Activated naive CD8-positive, alpha-beta T cell (primary cell): ENCODE data around the gene PSMD1.

Source experiments
- H3K27ac Mint-ChIP-seq: one replicate; pipeline ENCODE4 v1.8.0; 2021; ENCODE audit warnings: mixed read lengths
- H3K27me3 Mint-ChIP-seq: one replicate; pipeline ENCODE4 v1.8.0; 2021; ENCODE audit warnings: mixed read lengths
- H3K36me3 Mint-ChIP-seq: one replicate; pipeline ENCODE4 v1.8.0; 2021; ENCODE audit warnings: mixed read lengths
- H3K4me1 Mint-ChIP-seq: one replicate; pipeline ENCODE4 v1.8.0; 2021; ENCODE audit warnings: low read depth, mixed read lengths
- H3K4me3 Mint-ChIP-seq: one replicate; pipeline ENCODE4 v1.8.0; 2021; ENCODE audit warnings: mild to moderate bottlenecking, mixed read lengths
- H3K9me3 Mint-ChIP-seq: one replicate; pipeline ENCODE4 v1.8.0; 2021; ENCODE audit warnings: low read depth, mixed read lengths

Gene PSMD1

DNA sequence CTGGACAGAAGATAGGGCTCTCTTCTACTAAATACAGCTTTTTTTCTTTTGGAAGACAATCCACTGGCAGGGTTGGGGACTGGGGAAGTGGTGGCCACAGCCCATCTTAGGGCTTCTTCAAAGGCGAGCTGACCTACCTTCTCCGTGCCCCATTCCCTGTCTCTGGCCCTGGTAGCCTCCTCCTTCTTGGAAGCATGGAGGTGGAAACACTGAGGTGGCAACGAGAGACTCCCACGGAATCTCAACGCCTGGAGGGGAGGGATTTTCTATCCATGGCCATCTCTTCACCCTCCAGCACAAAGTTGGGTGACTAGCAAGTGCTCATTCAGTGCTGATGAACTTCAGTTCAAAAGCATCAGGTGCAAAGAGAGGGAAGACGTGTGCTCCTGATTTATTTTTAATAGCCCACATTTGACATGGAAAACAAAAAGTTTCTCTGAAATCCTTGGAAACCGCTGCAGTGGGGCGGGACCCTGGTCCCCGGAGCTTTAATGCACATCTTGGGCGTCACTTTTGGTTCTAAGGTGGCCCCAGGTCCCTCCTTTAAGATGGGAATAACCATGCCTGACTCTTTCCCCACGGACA, 141.1 kb downstream of the PSMD1 start:
- Mint-ChIP-seq H3K9me3 (no peaks in the 10 kb centered on the region), H3K27me3 (peaks cover 2% of the 10 kb centered on the region), H3K27ac (peak overlapping the region; percentile 67), H3K4me1 (peaks cover 18% of the 10 kb centered on the region), H3K4me3 (peak overlapping the region; percentile 93), H3K36me3 (no peaks in the 10 kb centered on the region)

DNA sequence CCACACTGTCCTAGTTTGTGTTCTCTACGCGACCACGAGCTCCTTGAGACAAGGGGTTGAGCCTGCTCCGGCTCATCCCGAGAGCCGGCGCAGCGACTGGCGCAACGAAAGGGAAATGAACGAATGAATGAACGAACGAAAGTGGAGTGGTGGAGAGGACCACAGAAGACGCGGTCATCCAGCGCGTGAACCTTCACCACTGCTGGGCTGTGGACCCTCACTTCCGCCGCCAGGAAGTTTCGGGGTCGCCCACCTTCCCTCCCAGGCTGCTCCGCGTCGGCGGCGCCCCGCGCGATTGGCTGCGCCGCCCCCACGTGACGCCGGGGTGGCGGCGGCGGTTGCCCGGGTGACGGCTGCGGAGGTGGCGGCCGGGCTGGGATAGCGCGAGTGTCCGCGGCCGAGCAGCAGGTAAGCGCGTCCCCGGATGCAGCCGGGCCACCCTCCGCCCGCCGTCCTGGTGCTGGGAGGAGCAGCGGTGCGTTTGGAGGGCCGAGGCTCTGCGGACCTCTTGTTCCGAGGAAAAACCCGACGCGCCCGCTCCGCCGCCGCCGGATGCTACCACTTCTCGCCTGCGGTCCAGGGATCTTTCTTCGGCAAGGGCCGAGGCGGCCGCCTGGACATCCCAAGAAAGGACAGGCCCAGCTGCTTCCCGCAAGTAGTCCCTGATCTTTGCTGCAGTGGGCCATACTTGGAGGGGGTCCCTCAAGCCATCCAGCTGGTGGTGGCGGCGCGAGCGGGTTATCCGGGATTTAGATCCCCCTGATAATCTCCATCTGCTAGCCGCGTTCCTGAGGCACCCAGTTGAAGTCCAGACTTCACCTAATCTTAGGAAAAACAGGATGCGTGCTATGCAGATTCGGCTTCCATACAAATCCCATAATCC, 141.9 kb downstream of the PSMD1 start, which contains the start of gene ARMC9:
Gene ARMC9 (plus strand): TSS at position 341 of the 883 bp plus-strand sequence. CDS start 7,608 bp downstream, outside the sequence.
- Mint-ChIP-seq H3K27me3 (peaks cover 2% of the 10 kb centered on the region), H3K4me1 (peaks cover 18% of the 10 kb centered on the region), H3K27ac (peak within 1 kb of the TSS; percentile 67), H3K36me3 (no peaks in the 10 kb centered on the region), H3K4me3 (peak within 1 kb of the TSS; percentile 93), H3K9me3 (no peaks in the 10 kb centered on the region)

DNA sequence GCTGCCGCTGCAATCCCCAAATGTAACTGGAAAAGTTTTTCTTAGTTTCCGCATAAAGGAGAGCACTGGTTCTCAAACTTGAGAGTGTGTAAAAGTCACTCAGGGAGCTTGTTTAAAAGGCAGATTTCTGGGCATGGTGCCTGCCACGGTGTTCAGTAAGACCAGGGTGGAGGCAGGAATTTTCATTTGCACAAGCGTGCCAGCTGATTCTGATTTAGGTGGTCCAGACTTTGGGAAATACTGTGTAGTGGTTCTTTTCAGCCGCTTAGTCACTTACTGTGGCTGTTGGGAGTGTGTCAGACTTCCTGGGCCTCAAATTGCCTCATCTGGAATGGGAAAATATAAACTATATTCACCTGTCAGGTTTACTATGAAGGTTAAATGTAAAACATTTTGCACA, 142.6 kb downstream of the PSMD1 start:
- H3K27me3 Mint-ChIP-seq: peaks cover 2% of the 10 kb centered on the region
- no peaks in the 10 kb centered on the region for H3K36me3 Mint-ChIP-seq
- H3K27ac Mint-ChIP-seq: peak overlapping the region; percentile 58
- peaks cover 18% of the 10 kb centered on the region for H3K4me1 Mint-ChIP-seq
- H3K4me3 Mint-ChIP-seq: peak overlapping the region; percentile 88
- no peaks in the 10 kb centered on the region for H3K9me3 Mint-ChIP-seq

DNA sequence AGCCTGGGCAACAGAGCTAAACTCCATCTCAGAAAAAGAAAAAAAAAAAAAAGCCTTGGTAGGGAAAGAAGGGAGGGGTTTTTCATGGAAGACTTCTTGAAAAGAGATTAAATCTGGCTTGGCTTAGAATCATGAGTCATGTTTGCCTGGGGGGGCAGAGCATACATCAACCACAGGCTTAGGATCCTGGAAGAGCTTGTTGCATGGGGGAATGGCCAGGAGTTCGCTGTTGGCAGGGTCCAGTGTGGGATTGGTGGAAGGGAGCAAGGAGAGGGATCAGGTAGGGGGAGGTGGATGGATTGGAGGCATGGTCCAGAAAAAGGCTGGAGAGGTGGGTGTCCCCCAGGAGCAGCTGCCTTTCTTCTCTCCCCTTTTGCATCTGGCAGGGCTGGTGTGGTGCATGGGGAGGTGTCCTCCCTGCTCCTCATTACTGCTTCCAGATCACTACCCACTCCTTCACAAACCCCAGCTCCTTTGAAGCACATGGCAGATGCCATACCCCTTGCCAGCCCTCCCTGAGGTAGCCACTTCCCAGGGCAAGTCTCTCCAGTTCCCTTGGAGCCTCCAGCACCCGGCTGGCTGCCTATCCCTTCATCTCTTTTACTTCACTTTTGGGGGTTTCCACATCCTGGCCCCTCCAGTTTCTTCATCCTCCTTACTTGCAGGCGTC, 144.3 kb downstream of the PSMD1 start:
- Mint-ChIP-seq H3K9me3 (no peaks in the 10 kb centered on the region), H3K4me1 (peaks cover 18% of the 10 kb centered on the region), H3K27ac (no peak overlapping the region), H3K36me3 (no peaks in the 10 kb centered on the region), H3K27me3 (peaks cover 2% of the 10 kb centered on the region), H3K4me3 (peak overlapping the region; percentile 30)

DNA sequence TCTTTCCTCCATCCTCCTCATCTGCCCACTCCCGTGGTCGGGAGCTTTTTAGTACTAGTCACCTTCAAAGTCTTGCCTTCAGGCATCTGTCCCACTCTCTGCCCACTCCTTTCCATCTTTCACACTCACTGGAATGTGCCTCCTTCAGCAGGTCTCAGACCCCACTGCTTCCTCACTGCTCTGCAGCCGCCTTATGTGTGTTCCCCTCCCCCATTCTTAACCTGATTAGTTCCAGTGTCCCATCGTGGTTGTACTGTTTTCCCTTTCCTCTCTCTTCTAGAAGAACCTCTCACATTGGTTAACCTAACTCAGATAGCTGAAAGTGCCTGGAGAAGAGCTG, 144.8 kb downstream of the PSMD1 start:
- Mint-ChIP-seq H3K4me1 (peaks cover 18% of the 10 kb centered on the region), H3K4me3 (peak overlapping the region; percentile 30), H3K36me3 (no peaks in the 10 kb centered on the region), H3K27ac (no peak overlapping the region), H3K9me3 (no peaks in the 10 kb centered on the region), H3K27me3 (no peaks in the 10 kb centered on the region)

DNA sequence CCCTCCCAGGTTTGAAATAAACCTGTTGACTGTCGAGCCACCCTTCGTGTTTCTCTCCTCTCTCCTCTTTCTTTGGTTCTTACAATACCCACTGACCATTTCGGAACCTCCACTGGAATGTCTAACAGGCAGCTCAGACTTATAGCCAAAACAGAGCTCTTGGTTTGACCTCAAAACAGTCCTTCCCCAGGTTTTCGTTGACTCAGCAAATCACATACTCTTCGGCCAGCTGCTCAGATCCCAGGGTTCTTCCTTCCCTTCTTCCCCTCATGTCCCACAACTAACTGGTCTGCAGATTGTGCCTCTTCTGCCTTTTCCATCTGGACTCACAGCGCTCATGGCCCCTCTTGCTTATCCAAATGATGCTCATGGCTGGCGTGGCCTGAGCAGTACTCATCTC, 146.4 kb downstream of the PSMD1 start:
- Mint-ChIP-seq H3K4me1 (peaks cover 13% of the 10 kb centered on the region), H3K4me3 (no peak overlapping the region), H3K27ac (no peak overlapping the region), H3K36me3 (no peaks in the 10 kb centered on the region), H3K27me3 (no peaks in the 10 kb centered on the region), H3K9me3 (no peaks in the 10 kb centered on the region)

DNA sequence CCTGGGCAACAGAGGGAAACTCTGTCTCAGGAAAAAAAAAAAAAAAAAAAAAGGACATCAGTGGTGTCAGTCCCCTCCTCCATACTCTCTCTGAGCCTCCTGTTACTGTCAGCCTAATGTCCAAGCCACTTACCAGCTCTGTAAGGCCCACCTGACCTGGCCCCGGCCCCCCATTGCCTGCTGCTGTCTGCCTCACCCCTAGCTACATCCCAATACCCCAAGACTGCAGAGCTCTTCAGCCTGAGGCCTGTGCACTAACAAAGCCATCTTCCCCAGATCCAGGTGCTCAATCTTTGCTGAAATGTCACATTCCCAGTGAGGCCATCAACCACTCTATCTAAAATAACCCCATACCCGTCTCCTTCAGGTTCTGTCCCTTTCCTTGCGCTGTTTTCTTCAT, 147.5 kb downstream of the PSMD1 start:
- no peaks in the 10 kb centered on the region for H3K36me3 Mint-ChIP-seq
- no peak overlapping the region for H3K27ac Mint-ChIP-seq
- H3K4me1 Mint-ChIP-seq: peaks cover 8% of the 10 kb centered on the region
- H3K27me3 Mint-ChIP-seq: no peaks in the 10 kb centered on the region
- H3K9me3 Mint-ChIP-seq: no peaks in the 10 kb centered on the region
- no peak overlapping the region for H3K4me3 Mint-ChIP-seq

DNA sequence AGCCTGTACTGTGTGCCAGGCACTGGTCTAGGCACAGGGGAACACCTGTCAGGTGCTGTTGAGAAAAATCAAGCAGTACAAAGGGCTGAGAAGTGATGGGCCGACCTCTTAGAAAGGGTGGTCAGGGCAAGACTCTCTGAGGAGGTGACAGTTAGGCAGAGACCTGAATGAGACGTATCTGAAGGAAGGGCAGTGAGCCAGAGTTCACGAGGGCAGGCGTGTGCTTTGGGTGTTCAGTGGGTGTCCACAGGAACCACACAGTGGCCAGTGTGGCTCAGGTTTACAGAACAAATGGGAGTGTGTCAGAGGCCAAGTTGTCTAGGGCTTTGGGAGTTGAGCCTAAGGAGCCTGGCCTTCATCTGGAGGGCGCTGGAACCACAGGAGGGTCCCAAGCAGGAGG, 147.9 kb downstream of the PSMD1 start:
- Mint-ChIP-seq H3K4me1 (peaks cover 6% of the 10 kb centered on the region), H3K27me3 (no peaks in the 10 kb centered on the region), H3K27ac (no peak overlapping the region), H3K4me3 (no peak overlapping the region), H3K9me3 (no peaks in the 10 kb centered on the region), H3K36me3 (no peaks in the 10 kb centered on the region)

DNA sequence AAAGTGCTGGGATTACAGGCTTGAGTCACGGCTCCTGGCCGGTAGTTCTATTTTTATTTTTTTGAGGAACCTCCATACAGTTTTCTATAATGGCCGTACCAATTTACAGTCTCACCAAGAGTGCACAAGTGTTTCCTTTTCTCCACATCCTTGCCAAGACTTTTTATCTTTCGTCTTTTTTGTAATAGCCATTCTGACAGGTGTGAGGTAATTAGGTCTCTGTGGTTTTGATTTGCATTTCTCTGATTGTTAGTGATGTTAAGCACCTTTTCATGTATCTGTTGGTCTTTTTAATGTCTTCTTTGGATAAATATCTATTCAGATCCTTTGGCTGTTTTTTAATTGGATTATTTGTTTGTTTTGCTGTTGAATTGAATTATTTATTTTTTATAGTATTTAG, 151.1 kb downstream of the PSMD1 start:
- Mint-ChIP-seq H3K27me3 (no peaks in the 10 kb centered on the region), H3K36me3 (no peaks in the 10 kb centered on the region), H3K4me1 (peaks cover 2% of the 10 kb centered on the region), H3K27ac (no peak overlapping the region), H3K9me3 (no peaks in the 10 kb centered on the region), H3K4me3 (no peak overlapping the region)

DNA sequence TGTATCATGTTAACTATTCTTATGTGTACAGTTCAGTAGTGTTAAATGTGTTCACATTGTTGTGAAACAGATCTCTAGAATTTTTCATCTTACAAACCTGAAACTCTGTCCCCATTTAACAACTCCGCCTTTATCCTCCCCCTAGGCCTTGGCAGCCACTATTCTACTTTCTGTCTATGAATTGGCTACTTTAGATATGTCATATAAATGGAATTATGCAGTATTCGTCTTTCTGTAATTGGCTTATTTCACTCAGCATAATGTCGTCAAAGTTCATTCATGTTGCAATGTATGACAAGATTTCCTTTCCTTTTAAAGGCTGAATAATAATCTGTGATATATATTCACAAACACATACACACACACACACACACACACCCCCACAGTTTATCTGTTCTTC, 154.1 kb downstream of the PSMD1 start:
- H3K36me3 Mint-ChIP-seq: peaks cover 3% of the 10 kb centered on the region
- H3K9me3 Mint-ChIP-seq: no peaks in the 10 kb centered on the region
- H3K27ac Mint-ChIP-seq: no peak overlapping the region
- H3K4me1 Mint-ChIP-seq: peaks cover 2% of the 10 kb centered on the region
- no peak overlapping the region for H3K4me3 Mint-ChIP-seq
- no peaks in the 10 kb centered on the region for H3K27me3 Mint-ChIP-seq

DNA sequence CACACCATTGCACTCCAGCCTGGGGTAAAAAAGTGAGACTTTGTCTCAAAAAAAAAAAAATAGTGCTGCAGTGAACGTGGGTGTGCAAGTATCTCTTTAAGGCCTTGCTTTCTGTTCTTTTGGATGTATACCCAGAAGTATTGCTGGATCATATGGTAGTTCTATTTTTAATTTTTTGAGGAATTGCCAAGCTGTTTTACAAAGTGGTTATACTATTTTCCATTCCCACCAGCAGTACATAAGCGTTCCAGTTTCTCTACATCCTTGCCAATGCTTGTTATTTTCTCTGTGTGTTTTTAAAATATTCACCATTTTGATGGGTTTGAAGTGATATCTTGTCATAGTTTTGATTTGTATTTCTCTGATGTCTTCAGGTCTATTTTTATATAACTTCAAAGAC, 154.8 kb downstream of the PSMD1 start:
- Mint-ChIP-seq H3K27me3 (no peaks in the 10 kb centered on the region), H3K36me3 (peaks cover 3% of the 10 kb centered on the region), H3K4me1 (peaks cover 2% of the 10 kb centered on the region), H3K27ac (no peak overlapping the region), H3K4me3 (no peak overlapping the region), H3K9me3 (no peaks in the 10 kb centered on the region)

DNA sequence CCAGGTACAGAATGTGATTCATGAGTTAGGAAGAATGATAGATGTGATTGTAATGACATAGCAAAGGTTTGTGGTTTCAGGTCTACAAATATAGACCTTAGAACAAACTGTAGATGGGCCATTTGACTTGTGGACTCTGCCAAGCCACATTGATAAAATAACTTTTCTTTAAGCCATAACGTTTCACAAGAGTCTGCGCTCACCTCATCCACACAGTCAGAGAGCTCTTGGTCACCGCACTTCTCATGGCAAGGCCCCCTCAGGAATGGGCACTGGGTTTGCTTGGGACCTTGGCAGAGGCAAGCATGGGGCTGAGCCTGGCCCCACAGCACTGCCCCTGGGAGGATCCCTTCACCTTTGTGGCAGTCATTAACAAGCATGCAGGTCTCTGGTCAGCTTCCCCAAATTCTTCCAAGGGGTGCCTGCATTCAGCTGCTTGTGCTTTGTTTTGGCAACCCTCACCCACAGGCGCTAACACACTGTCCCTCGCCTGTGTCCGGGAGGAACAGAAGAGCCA, 155.7 kb downstream of the PSMD1 start:
- Mint-ChIP-seq H3K9me3 (no peaks in the 10 kb centered on the region), H3K27ac (no peak overlapping the region), H3K4me1 (peaks cover 2% of the 10 kb centered on the region), H3K4me3 (no peak overlapping the region), H3K27me3 (no peaks in the 10 kb centered on the region), H3K36me3 (peaks cover 3% of the 10 kb centered on the region)

DNA sequence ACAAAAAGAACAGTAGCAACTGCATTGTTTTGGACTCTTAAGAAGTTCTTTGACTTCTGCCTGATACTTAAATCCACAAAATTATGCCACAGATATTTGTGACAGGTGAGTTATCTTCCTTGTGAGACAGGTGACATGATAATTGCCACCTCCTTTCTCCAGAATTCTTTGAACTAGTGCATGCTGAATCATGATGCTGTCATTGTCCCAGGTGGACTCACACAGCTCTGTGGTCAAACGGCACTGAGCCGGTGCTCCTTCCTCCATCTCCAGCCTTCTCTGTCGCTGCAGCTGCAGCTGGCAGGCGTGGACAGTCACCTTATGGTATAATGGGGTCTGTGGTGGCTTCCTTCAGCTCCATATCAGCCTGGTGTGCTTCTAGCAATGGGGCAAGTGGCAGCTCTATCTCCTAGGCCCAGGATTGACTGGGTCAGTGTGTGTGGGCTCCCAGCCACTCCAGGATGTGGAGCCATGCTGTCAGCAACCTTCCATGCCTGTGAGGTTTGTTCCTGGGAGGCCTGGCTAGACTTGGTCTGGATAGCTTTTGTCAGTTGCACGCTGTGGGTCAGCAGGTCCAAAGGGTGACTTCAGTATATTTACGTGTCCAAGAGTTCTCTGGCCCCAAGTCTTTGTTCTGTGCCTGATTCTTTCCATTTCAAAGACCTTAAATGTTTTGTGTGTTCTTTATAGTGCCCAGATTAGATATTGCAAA, 157.4 kb downstream of the PSMD1 start:
- Mint-ChIP-seq H3K4me1 (no peaks in the 10 kb centered on the region), H3K9me3 (no peaks in the 10 kb centered on the region), H3K27me3 (no peaks in the 10 kb centered on the region), H3K4me3 (no peak overlapping the region), H3K27ac (no peak overlapping the region), H3K36me3 (peaks cover 3% of the 10 kb centered on the region)

DNA sequence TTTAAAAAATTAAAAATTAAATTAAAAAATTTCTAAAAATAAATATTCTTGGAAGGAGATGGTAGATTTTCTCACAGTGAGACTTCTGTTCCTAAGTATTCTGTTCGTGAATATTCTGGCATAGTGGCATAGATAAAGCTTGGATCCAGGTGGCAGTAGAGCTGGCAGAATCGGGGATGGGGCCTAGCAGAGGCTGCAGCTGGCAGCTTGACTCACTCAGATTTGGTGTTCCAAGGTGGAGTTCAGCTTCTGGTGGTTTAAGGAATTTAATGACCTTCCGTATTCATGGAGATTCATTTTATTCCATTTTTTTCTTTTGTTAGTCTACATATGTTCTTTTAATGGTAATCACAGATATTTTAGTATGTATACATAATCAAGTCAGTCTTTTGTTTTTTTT, 161.7 kb downstream of the PSMD1 start:
- Mint-ChIP-seq H3K36me3 (peaks cover 8% of the 10 kb centered on the region), H3K9me3 (no peaks in the 10 kb centered on the region), H3K27me3 (no peaks in the 10 kb centered on the region), H3K4me1 (no peaks in the 10 kb centered on the region), H3K4me3 (no peak overlapping the region), H3K27ac (no peak overlapping the region)

DNA sequence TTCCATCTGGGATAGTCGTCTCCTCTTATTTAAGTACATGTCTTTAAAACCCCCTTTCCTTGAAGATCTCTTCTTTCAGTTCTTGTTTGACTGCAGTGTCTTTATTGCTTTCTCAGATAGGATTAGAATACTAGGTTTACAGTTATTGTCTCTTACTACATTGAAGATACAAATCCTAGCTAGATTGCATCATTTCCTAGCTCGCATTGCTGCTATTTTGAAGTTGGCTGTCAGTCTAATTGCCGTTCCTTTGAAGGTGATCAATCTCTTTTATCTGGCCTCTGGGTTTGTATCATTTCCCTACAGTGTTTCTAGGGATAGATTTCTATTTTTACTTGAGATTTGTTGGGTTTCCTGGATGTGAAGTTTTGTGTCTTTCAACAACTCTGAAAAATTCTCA, 162.6 kb downstream of the PSMD1 start:
- Mint-ChIP-seq H3K9me3 (no peaks in the 10 kb centered on the region), H3K27ac (no peak overlapping the region), H3K36me3 (peaks cover 5% of the 10 kb centered on the region), H3K4me3 (no peak overlapping the region), H3K27me3 (no peaks in the 10 kb centered on the region), H3K4me1 (no peaks in the 10 kb centered on the region)
